Measurements from ENCODE around the gene CFAP92. TPM values are rescaled to one million over a fixed set of nuclear protein-coding genes. Genes with fewer than 3 reads are reported as not detected.

Gene CFAP92
- total RNA-seq, 2 experiments from 2014 or later, result 0.19 to 0.45 TPM

GRCh38 chr3:128971421-128972100, 22.3 kb downstream of the CFAP92 start:
- H3K4me3 ChIP-seq (ENCODE audit: low read length), result no peak overlapping the region
- ChIA-PET POLR2A (interaction anchor here (1.8 to 2.1 kb wide), 3 partner anchors 45 to 274 kb away, joined by 7 to 38 read pairs (median 8); no protein-coding TSS in a partner anchor), CTCF (interaction anchor here (0.5 to 4.4 kb wide), 5 partner anchors 43 to 337 kb away, joined by 3 to 59 read pairs (median 5); no protein-coding TSS in a partner anchor)

GRCh38 chr3:128970740-128971047, 23.2 kb downstream of the CFAP92 start:
- peaks cover 11% of the 10 kb centered on the region for H3K4me1 Mint-ChIP-seq (ENCODE audit: low read depth)
- no peak overlapping the region for H3K27ac Mint-ChIP-seq
- no peak for ATAC-seq (ENCODE audit: poor library complexity)
- H3K36me3 ChIP-seq (ENCODE audit: insufficient read depth, low read length), result no peaks in the 10 kb centered on the region
- H3K4me3 Mint-ChIP-seq, result no peak overlapping the region
- no peak overlapping the region for H3K4me3 ChIP-seq (ENCODE audit: low read length)
- ChIA-PET POLR2A (interaction anchor here (0.7 to 2.1 kb wide), 17 partner anchors 23 to 346 kb away, joined by 3 to 38 read pairs (median 5); partner anchors contain the start of genes CFAP92 and RAB43), CTCF (interaction anchor here (0.5 to 4.4 kb wide), 30 partner anchors 11 to 341 kb away, joined by 3 to 59 read pairs (median 4); partner anchors contain the start of genes CFAP92 and COPG1)
- H3K27ac ChIP-seq (ENCODE audit: low read depth in 1 of 2, low read length in 2 of 2), result no peak overlapping the region
- H3K9me3 ChIP-seq (ENCODE audit: control insufficient read depth in 1 of 2, insufficient read depth in 1 of 2, low read length in 2 of 2), result no peaks in the 10 kb centered on the region
- no peaks in the 10 kb centered on the region for H3K9me3 Mint-ChIP-seq
- H3K27me3 Mint-ChIP-seq, result no peaks in the 10 kb centered on the region
- no peaks in the 10 kb centered on the region for H3K36me3 Mint-ChIP-seq (ENCODE audit: low read depth)
- peaks cover 5% of the 10 kb centered on the region for H3K4me1 ChIP-seq (ENCODE audit: insufficient read depth, low read length)
- H3K27me3 ChIP-seq (ENCODE audit: control insufficient read depth in 1 of 2, insufficient read depth in 2 of 2, low read length in 2 of 2), result no peaks in the 10 kb centered on the region
- intact Hi-C loops (cut with DNase I, micrococcal nuclease), result loop anchor here (1.0 to 5.0 kb wide), 5 partner anchors 46 to 346 kb away; a partner anchor contains a TSS
- peak in 1 of 14 experiments; percentile 25 for DNase-seq
- no peak for TF ChIP-seq CTCF (IDR thresholded peaks at IDR 0.05)

More at GRCh38 chr3:128971421-128972100, 22.3 kb downstream of the CFAP92 start:
- no peak for TF ChIP-seq CTCF (IDR thresholded peaks at IDR 0.05)
- Histone ChIP-seq H3K36me3 (ENCODE audit: insufficient read depth, low read length) (no peaks in the 10 kb centered on the region), H3K9me3 (ENCODE audit: control insufficient read depth in 1 of 2, insufficient read depth in 1 of 2, low read length in 2 of 2) (no peaks in the 10 kb centered on the region), H3K4me1 (ENCODE audit: insufficient read depth, low read length) (peaks cover 5% of the 10 kb centered on the region), H3K27ac (ENCODE audit: low read depth in 1 of 2, low read length in 2 of 2) (no peak overlapping the region), H3K27me3 (ENCODE audit: control insufficient read depth in 1 of 2, insufficient read depth in 2 of 2, low read length in 2 of 2) (no peaks in the 10 kb centered on the region)
- DNase-seq (no peak), ATAC-seq (ENCODE audit: poor library complexity) (no peak)
- Mint-ChIP-seq H3K4me1 (ENCODE audit: low read depth) (peaks cover 11% of the 10 kb centered on the region), H3K9me3 (no peaks in the 10 kb centered on the region), H3K27ac (no peak overlapping the region), H3K27me3 (no peaks in the 10 kb centered on the region), H3K36me3 (ENCODE audit: low read depth) (no peaks in the 10 kb centered on the region), H3K4me3 (no peak overlapping the region)
- intact Hi-C loops (cut with DNase I, micrococcal nuclease), result loop anchor here in 1 of 2 experiments (2.0 to 5.0 kb wide), 3 partner anchors 83 to 345 kb away; a partner anchor contains a TSS

GRCh38 chr3:128969993-128970739, 23.7 kb downstream of the CFAP92 start:
- TF ChIP-seq CTCF (IDR thresholded peaks at IDR 0.05), result peak; percentile 97
- H3K36me3 Mint-ChIP-seq (ENCODE audit: low read depth), result no peaks in the 10 kb centered on the region
- Histone ChIP-seq H3K4me3 (ENCODE audit: low read length) (no peak overlapping the region), H3K9me3 (ENCODE audit: control insufficient read depth in 1 of 2, insufficient read depth in 1 of 2, low read length in 2 of 2) (no peaks in the 10 kb centered on the region), H3K27me3 (ENCODE audit: control insufficient read depth in 1 of 2, insufficient read depth in 2 of 2, low read length in 2 of 2) (no peaks in the 10 kb centered on the region), H3K4me1 (ENCODE audit: insufficient read depth, low read length) (peaks cover 5% of the 10 kb centered on the region), H3K36me3 (ENCODE audit: insufficient read depth, low read length) (no peaks in the 10 kb centered on the region), H3K27ac (ENCODE audit: low read depth in 1 of 2, low read length in 2 of 2) (no peak overlapping the region)
- H3K27ac Mint-ChIP-seq, result no peak overlapping the region
- POLR2A ChIA-PET, result interaction anchor here (0.5 to 2.1 kb wide), 21 partner anchors 24 to 347 kb away, joined by 3 to 38 read pairs (median 4); partner anchors contain the start of genes CFAP92, COPG1 and RAB43
- H3K4me3 Mint-ChIP-seq, result no peak overlapping the region
- ATAC-seq (ENCODE audit: poor library complexity) (peak; percentile 80), DNase-seq (peak; percentile 44 to 85 (median 57))
- intact Hi-C loops (cut with DNase I, micrococcal nuclease), result loop anchor here (1.0 to 5.0 kb wide), 5 partner anchors 46 to 347 kb away; a partner anchor contains a TSS
- H3K27me3 Mint-ChIP-seq, result no peaks in the 10 kb centered on the region
- CTCF ChIA-PET, result interaction anchor here (0.5 to 4.4 kb wide), 36 partner anchors 12 to 341 kb away, joined by 3 to 59 read pairs (median 4); partner anchors contain the start of genes CFAP92 and COPG1
- no peaks in the 10 kb centered on the region for H3K9me3 Mint-ChIP-seq
- H3K4me1 Mint-ChIP-seq (ENCODE audit: low read depth), result peaks cover 11% of the 10 kb centered on the region
